HepG2 (cell line): ENCODE measurements around the gene CCDC57. TPM values are rescaled to one million over a fixed set of nuclear protein-coding genes. Genes with fewer than 3 reads are reported as not detected.

ENCODE experiments used
- AGO2 ChIP-seq: fragments of 200-400 bp; formaldehyde crosslinking; optimal IDR thresholded peaks from 2 replicates; pipeline ENCODE3; 2017; ENCODE audit warnings: mild to moderate bottlenecking, low read depth, low read length, moderate library complexity
- CSRNP2 ChIP-seq: sonication (generic); formaldehyde crosslinking; conservative IDR thresholded peaks from 2 replicates; pipeline ENCODE4 v1.8.0; 2022; ENCODE audit warnings: low read depth, missing genetic modification reagents
- JDP2 ChIP-seq: sonication (generic); formaldehyde crosslinking; IDR thresholded peaks from 2 replicates; pipeline ENCODE4 v1.8.1; 2022; ENCODE audit warnings: missing genetic modification reagents, borderline replicate concordance
- NFAT5 ChIP-seq: sonication (generic); formaldehyde crosslinking; IDR thresholded peaks from 2 replicates; pipeline ENCODE4 v1.4.0; 2020; ENCODE audit warnings: missing genetic modification reagents
- PAF1 ChIP-seq: IDR thresholded peaks from 2 replicates; pipeline ENCODE4 v1.6.1; 2016; ENCODE audit warnings: missing genetic modification reagents, missing compliant biosample characterization
- PRDM4 ChIP-seq: sonication (generic); formaldehyde crosslinking; IDR thresholded peaks from 2 replicates; pipeline ENCODE4 v1.9.0; 2021; ENCODE audit warnings: missing genetic modification reagents, borderline replicate concordance
- XRCC5 ChIP-seq: fragments of 200-400 bp; formaldehyde crosslinking; optimal IDR thresholded peaks from 2 replicates; pipeline ENCODE3; 2017; ENCODE audit warnings: mild to moderate bottlenecking, low read length
- ZFP91 ChIP-seq: sonication (generic); formaldehyde crosslinking; IDR thresholded peaks from 2 replicates; pipeline ENCODE4 v1.9.0; 2022; ENCODE audit warnings: missing genetic modification reagents, mild to moderate bottlenecking, borderline replicate concordance
- ZNF230 ChIP-seq: sonication (generic); formaldehyde crosslinking; IDR thresholded peaks from 2 replicates; pipeline ENCODE4 v1.4.0; 2020; ENCODE audit warnings: mild to moderate bottlenecking, missing genetic modification reagents
- ZNF609 ChIP-seq: sonication (generic); formaldehyde crosslinking; IDR thresholded peaks from 2 replicates; pipeline ENCODE4 v1.4.0; 2020; ENCODE audit warnings: mild to moderate bottlenecking, missing genetic modification reagents, borderline replicate concordance
- polyA plus RNA-seq, 8 experiments: library from polyadenylated mRNA; depleted of rRNA in 3 of 8; stranded (reverse) in 7 of 8; unstranded in 1 of 8; fragments of >200 nt; fragmentation: Illumina TruSeq in 4 of 8; extraction: Trizol in 4 of 8; gene quantifications; 2 replicates each; pipeline versions ENCODE4 v1.2.1 to v1.2.3, GENCODE V29; 2011 to 2016; ENCODE audit warnings: low read depth in 4 of 8, missing spikeins in 1 of 8, mixed read lengths in 1 of 8; ENCODE audit not compliant: insufficient read depth in 1 of 8
- total RNA-seq, 5 experiments: library from RNA; depleted of rRNA; stranded (reverse); fragments of >200 nt; fragmentation: Illumina TruSeq; extraction: Trizol; gene quantifications; 2 replicates each; pipeline ENCODE4 v1.2.3, GENCODE V29; 2016; ENCODE audit warnings: low read depth in 1 of 5

CCDC57 gene
- total and polyA plus RNA-seq, 2 of the 13 experiments (the other 11 are each of a cell fraction or from before 2014, with no cell fraction given), result 59.3 to 59.9 TPM

- TF ChIP-seq ZNF609 (CRISPR knock-in tag) (0 out of 2 replicates have a peak, but pooled peaks have one; percentile 1), ZNF230 (CRISPR knock-in tag) (0 out of 2 replicates have a peak, but pooled peaks have one; percentile 9), ZFP91 (CRISPR knock-in tag) (peak; percentile 67; the same call in 1 of the 2 replicates), NFAT5 (CRISPR knock-in tag) (no peak), JDP2 (CRISPR knock-in tag) (no peak), PAF1 (CRISPR knock-in tag) (no peak), CSRNP2 (CRISPR knock-in tag) (no peak), PRDM4 (no peak), AGO2 (peak; percentile 78), XRCC5 (no peak)
Measured at GRCh38 chr17:82095777-82096708, 116.6 kb downstream of the CCDC57 start (continued).
